ENCODE measurements around the gene STARD6.
A peak's percentile ranks its signal among the peaks of the same experiment; 100 is the strongest.

Gene STARD6

DNA sequence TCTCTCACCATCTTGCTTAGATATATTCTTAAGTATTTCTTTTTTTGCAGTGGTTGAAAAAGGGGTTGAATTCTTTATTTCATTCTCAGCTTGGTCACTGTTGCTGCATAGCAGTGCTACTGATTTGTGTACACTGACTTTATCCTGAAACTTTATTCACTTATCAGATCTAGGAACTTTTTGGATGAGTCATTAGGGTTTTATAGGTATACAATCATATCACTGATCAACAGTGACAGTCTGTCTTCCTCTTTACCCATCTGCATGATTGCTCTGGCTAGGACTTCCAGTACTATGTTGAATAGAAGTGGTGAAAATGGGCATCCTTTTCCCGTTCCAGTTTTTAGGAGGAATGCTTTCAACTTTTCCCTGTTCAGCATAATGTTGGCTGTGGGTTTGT lies 6.5 kb downstream of the STARD6 start:
- H3K4me3 ChIP-seq (replicated peaks in 1 of 2; ENCODE audit: low read depth in 2 of 2, low read length in 2 of 2) = no peak overlapping the region
- DNase-seq (ENCODE audit: low read depth in 2 of 2) = no peak
- TF ChIP-seq, protein P1, sequence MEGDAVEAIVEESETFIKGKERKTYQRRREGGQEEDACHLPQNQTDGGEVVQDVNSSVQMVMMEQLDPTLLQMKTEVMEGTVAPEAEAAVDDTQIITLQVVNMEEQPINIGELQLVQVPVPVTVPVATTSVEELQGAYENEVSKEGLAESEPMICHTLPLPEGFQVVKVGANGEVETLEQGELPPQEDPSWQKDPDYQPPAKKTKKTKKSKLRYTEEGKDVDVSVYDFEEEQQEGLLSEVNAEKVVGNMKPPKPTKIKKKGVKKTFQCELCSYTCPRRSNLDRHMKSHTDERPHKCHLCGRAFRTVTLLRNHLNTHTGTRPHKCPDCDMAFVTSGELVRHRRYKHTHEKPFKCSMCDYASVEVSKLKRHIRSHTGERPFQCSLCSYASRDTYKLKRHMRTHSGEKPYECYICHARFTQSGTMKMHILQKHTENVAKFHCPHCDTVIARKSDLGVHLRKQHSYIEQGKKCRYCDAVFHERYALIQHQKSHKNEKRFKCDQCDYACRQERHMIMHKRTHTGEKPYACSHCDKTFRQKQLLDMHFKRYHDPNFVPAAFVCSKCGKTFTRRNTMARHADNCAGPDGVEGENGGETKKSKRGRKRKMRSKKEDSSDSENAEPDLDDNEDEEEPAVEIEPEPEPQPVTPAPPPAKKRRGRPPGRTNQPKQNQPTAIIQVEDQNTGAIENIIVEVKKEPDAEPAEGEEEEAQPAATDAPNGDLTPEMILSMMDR (IDR thresholded peaks at IDR 0.05; ENCODE audit: low read depth, low read length) = no peak

DNA sequence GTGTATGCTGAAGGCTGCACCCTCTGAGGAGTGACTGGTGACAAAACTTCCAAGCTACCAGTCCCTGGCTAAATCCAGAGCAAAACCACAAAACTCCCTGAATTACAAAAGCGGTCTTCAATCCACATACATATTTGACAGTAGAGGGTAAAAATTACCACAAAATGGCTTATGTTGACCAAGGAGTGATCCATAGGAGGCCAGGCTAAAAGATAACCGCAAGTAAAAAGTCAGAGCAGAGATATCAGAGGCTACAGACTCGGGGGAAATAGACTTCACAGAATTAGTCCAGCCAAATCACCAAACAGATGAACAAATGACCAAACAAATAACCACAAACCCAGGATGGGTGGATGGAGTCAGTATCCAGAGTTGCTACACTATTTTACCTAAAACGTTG lies 19.4 kb downstream of the STARD6 start:
- TF ChIP-seq, protein P1 (IDR thresholded peaks at IDR 0.05; ENCODE audit: low read depth, low read length) = no peak
- no peak overlapping the region for H3K4me3 ChIP-seq (replicated peaks in 1 of 2; ENCODE audit: low read depth in 2 of 2, low read length in 2 of 2)

DNA sequence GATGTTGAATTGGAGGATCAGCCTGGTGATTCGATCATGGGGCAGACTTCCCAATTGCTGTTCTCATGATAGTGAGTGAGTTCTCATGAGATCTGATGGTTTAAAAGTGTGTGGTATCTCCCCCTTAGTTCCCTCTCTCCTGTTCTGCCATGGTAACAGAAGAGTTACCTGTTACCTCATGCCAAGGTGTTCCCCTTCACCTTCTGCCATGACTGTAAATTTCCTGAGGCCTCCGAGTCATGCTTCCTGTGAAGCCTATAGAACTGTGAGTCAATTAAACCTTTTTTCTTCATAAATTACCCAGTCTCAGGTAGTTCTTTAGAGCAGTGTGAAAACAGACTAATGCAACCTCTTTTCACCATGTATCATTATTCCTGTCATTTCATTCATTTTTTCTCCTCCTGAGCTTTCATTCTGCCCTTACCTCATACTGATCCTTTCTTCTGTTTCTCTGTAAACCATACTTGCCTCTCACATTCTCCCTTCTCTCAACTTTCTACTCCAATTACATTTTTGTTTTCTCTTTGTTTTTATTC lies 22.0 kb downstream of the STARD6 start:
- TF ChIP-seq, protein P1 (IDR thresholded peaks at IDR 0.05; ENCODE audit: low read depth, low read length) = no peak
- no peak overlapping the region for H3K4me3 ChIP-seq (replicated peaks in 1 of 2; ENCODE audit: low read depth in 2 of 2, low read length in 2 of 2)
- DNase-seq (ENCODE audit: low read depth in 2 of 2) = no peak

More for the DNA sequence above, 19.4 kb downstream of the STARD6 start:
- DNase-seq (ENCODE audit: low read depth in 2 of 2) = no peak

DNA sequence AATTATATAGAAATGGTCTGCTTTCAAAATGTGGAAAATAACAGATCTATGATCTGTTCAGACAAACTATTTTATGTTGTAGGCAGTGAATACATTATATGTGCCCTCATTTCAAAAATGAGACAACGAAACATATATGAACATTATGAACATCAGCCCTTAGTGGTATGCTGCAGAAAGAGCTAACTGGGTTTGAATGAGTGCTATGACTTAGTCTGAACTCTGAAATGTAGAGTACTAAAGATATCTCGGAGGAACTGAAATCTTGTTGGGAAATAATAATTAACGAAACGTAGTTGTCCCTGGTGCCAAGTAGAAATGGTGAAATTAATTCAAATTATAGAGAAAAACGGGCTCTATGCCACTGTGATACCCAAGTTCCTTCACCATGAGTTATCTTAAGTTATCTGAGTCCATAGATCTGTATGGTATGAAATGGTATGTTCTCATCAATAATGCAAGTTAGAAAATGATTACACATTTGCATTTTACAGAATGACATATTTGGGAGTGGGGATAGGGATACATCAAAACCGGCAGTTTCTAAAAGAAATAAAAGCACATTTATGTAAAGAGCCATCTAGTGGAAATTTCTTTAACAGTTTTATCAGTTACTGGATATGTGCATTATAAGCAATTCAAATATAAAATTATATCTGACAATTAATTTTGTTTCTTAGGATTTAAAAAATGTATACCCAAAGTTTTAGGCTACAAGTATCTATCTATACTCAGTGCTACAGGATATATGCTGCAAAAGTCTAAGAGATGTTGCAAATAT lies 26.7 kb downstream of the STARD6 start:
- DNase-seq (ENCODE audit: low read depth in 2 of 2) = no peak
- H3K4me3 ChIP-seq (replicated peaks in 1 of 2; ENCODE audit: low read depth in 2 of 2, low read length in 2 of 2) = no peak overlapping the region
- TF ChIP-seq, protein P1 (IDR thresholded peaks at IDR 0.05; ENCODE audit: low read depth, low read length) = peak; percentile 2

DNA sequence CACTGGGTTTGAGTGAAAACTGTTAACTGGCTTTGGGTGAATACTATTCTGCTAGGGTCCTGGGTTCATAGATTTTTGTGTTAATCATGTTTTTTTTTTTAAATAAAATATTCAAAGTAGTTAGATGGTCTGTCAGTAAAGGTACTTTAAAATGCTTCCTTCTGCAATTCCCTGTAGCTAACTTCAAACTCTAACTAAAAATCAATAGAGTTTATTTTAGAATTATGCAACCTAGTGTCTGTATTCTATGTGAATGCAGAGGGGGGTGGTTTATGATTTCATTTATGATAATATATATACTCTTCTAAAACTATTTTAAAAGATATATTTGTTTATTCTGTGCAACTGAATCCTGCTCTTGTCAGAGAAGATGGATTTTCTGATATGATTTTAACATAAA lies 27.9 kb downstream of the STARD6 start:
- no peak overlapping the region for H3K4me3 ChIP-seq (replicated peaks in 1 of 2; ENCODE audit: low read depth in 2 of 2, low read length in 2 of 2)
- no peak for DNase-seq (ENCODE audit: low read depth in 2 of 2)
- TF ChIP-seq, protein P1 (IDR thresholded peaks at IDR 0.05; ENCODE audit: low read depth, low read length) = no peak

DNA sequence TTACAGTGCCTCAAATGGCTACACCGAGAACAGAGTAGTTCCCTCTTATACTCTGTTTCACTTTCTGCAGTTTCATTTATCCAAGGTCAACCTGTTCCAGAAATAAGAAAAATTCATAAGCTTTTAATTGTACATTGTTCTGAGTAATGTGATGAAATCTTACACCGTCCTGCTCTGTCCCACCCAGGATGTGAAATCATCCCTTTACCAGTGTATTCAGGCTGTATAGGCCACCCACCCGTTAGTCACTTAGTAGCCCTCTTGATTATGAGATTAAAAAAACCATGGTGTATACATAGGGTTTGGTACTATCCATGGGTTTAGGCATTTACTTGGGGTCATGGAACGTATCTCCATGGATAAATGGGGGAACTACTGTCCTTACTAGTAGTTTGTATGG lies 29.8 kb downstream of the STARD6 start:
- TF ChIP-seq, protein P1 (IDR thresholded peaks at IDR 0.05; ENCODE audit: low read depth, low read length) = no peak
- DNase-seq (ENCODE audit: low read depth in 2 of 2) = peak in 1 of 2 donors; percentile 11
- H3K4me3 ChIP-seq (replicated peaks in 1 of 2; ENCODE audit: low read depth in 2 of 2, low read length in 2 of 2) = no peak overlapping the region

Measured in cardiac fibroblast (primary cell).